HG03196 (cell line): ENCODE results near the gene UROC1.

Source experiments
- ATAC-seq: cut with Tn5 transposase; IDR thresholded peaks from one replicate; pipeline ENCODE4 v1.9.1; 2021; ENCODE audit not compliant: unreplicated experiment

UROC1 gene

DNA sequence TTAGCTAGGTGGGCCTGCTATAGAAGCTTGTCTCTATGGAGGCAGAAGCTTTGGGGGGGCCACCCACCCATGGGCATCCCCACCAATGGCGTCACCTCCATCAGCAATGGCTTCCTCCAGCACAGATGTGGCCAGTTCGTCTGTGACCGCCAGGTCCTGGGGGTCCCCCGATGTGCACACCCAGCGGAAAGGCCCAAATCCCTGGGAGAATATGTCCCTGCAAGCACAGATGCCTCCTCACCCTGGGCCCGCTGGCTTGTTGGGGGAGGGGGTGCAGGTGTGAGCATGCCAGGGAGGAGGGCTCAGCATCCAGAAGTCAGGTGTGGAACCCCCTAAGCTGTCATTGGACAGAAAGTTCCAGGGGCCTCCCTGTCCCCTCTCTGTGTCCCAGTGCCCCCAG, 19.6 kb downstream of the UROC1 start:
- ATAC-seq = no peak

DNA sequence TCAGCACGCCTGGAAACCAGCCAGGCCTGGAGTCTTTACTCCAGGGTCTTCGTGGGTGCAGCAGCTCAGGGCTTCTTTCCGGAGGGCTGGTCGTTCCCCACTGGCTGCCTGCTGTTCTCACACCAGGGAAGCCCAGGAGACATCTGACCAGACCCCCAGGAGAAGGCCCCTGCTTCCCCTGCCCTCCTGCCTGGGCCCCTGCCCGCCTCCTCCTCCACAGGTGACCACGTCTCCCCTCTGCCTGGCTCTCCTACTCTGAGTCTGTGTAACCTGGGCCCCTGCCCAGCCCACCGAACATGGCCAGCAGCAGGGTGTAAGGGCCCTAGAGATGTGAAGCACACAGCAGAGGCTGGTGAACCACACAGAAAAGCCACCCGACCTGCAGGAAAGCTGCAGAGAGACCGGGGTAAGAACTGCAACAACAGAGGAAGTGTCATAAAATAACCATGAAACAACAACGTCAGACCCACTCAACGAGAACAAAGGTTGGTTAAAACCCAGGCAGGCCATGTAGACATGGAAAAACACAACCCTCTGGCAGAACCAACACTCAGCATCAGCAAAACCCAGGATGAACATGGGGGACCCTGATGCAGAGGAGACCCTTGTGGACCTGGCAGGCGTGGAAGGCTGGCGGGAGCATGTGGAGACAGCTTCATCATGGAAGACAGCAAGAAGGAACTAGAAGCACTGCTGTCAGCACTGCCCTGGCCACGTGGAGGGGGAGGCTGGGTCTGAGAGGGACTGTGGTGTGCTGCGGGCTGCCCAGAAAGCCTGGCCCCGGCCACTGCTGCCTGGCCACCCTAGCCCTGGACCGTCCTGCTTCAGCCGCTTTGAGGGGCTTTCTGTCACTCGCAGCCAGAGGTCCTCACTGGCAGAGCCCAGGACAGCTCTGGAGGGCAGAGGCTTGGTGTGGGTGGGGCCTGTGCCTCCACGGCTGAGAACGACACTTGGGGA, 20.4 kb downstream of the UROC1 start:
- no peak for ATAC-seq

DNA sequence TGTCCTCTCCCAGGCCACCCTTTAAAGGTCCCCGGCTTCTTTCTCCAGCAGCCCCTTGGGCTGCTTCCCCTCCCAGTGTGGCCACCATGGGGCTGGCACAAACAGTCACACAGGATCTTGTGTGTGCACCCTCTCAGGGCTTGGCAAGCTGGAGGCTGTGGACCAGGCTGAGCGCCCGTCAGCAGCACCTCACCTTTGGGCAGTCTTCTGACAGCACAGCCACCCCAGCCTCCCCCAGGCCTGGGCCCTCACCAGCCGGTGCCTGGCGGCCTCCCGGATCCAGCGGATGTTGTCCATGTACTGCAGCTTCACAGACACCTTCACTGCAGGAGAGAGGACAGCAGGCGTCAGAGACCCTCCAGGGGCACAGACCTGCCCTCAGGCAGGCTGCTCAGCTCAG, 21.8 kb downstream of the UROC1 start:
- ATAC-seq = no peak

DNA sequence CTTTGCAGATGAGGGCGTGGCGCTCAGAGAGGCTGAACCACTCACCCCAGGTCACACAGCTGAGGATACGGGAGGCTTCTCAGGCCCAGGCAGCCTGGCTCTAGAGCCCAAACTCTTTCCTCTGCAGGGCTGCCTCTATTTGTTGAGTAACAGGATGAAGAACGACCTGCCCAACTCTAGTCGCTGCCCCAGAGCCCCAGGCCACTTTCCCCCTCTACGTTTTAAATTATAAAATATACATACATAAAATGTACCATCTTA, 22.7 kb downstream of the UROC1 start:
- no peak for ATAC-seq

DNA sequence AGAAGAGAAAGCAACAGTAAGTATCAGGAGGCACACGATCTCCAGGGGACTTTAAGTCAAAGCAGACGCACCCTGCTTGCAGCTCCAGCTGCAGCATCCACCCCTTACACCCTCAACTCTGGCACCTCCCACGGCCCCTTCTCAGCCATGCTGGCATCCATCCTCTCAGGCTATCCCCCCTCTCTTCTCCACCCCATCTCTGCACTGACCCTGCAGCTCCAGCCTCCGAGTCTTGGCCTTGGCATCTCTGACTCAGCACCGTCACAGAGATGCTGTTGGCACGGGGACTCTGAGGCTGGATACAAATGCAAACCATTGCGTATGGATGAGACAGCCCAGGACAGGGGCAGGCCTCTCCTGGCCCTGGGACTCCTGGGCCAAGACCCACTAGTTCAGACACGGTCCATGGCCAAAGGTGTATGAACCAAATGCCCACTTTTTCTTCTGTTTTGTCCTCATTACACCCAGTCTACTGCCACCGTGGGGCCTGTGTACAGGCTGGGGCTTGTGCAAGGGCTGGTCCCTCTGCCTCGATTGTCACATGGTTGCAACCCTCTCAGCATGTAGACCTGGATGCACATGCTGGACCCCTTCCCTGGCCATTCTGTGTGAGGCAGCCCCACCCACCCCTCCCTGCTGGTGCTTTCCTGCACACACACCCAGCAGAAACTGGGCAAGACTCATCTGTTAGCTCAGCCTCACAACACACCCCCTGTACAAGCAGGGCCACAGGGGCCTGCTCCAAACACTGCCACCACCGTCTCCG, 23.2 kb downstream of the UROC1 start:
- ATAC-seq = no peak

DNA sequence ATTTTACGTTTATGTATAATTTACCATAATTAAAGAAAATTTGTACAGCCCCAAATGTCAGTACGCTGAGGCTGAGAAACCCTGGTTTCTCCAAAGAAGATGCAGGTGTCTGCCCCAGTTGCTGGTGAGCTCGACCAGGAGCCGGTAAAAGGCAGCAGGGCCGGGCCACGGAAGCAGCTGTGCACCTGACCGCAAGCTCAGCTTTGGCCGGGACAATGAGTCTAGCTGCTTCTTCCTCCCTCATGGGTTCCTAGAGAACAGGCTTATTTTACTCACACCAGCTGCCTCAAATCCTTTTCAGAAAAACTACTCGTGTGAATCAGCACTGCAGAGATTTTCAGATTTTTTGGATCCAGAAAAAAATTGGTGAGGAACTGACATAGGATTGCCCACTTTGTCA, 23.8 kb downstream of the UROC1 start:
- no peak for ATAC-seq

DNA sequence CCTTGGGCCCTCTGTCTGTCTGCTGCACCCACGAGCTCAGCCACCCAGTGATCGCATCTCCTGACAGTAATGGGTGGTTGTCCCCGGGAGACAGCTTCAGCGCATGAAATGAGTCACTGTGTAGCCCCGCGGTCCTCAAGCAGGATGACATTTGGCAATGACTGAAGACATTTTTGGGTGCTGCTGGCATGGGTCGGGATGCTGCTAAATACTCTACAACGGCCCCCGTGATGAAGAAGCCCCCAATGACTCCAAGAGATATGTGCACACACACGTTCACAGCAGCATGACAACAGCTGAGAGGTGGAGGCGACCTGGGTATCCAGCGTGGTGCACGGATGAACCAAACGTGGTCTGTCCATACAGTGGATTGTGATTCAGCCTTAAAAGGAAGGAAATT, 24.5 kb downstream of the UROC1 start:
- ATAC-seq = no peak

DNA sequence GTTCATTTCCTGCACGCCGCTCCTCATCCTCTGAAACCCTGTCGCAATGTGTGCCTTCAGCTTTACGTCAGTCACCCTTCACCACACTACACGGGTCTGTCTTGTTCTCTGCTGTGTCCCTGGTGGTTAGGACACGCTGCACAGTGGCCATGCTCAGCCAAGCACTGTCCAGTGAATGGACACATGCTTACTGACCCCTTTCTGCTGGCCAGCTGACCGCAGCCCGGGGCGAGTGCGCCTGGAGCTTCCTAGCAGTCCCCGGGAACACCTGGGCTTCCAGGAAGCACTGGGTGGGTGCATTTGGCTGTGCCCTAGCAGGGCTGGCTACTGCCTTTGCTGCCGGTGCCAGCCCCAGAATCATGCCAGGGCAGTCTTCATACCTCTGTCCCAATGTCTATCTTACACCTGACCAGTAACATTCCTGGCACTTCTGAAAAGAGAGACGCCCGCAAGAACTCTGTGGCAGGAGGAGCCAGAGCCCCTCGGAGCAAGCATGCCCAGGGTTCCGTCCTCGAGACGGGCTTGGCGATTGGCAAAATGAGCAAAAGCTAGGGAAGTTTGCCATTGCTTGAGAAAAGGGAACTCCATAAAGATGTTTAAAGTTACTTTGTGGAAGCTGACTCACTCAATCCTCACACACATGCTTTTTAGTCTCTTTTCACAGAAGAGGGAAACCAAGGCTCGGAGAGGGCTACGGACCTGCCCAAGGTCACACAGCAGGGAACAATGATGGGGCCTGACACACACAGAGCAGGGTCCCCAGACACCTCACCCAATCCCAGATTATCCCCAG, 26.2 kb downstream of the UROC1 start:
- ATAC-seq = no peak

DNA sequence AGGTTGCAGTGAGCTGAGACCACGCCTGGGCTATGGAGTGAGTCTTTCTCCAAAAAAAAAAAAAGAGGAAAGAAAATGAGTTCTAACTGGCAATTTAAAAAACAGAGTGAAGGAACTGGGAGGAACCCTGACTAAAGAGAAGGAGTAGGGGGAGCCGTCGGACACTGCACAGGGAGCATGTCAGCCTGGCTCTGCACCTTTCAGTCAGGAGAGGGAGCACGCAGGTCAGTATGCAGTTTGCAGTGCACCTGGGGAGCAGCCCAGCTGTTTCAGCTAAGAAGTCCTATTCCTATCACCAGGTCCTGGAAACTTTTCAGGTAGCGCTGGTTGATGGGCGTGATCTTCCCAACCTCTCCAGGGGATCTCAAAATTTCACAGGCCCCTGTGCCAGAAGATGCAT, 27.0 kb downstream of the UROC1 start:
- ATAC-seq = no peak

DNA sequence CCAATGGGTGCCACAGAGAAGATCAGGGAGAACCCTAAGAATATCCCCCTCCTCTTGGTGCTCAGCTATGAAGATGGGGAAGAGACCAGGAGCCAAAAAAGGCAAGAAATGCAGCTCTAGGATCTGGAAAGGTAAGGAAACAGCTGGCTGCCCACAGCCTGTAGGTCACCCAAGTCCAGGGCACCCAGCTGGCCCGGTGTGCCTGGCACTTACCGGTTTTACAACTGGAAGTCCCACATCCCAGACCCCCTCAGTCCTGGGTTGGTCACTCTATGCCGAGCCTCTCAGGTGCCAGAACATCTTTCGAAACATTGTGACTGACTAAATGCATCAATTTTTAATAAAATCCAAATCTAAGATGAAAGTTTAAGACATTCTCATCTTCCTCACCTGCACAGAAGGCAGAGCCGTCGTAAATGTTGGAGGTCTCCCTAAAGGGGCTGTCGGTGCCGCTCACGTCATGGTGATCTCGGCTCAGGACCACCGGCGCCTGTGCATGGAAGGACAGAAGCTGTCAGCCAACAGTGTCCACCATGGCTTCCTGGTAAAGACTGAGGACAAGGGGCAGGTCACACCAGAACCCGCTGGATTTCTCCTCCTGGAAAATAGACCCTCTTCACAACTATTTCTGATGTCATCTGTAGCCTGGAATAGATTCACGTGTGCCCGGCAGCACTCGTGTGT, 28.5 kb downstream of the UROC1 start:
- no peak for ATAC-seq

DNA sequence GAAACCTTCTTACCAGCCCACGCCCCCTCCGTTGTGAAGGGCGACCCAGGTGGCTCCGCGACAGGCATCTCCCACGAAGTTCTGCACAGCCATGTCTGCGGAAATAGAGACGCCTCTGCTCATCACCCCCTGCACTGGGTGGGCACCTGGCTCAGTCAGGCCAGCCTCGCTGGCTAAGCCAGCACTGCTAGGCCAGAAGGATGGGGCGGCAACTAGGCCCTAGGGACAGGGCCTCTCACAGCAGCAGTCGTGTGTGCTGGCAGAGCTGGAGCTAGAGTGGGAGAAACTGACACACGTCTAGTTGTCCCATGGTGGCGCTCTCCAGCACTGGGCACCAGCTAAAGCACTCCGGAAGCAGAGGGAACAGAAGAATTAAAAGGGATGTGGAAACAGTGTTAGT, 29.4 kb downstream of the UROC1 start:
- ATAC-seq = no peak

DNA sequence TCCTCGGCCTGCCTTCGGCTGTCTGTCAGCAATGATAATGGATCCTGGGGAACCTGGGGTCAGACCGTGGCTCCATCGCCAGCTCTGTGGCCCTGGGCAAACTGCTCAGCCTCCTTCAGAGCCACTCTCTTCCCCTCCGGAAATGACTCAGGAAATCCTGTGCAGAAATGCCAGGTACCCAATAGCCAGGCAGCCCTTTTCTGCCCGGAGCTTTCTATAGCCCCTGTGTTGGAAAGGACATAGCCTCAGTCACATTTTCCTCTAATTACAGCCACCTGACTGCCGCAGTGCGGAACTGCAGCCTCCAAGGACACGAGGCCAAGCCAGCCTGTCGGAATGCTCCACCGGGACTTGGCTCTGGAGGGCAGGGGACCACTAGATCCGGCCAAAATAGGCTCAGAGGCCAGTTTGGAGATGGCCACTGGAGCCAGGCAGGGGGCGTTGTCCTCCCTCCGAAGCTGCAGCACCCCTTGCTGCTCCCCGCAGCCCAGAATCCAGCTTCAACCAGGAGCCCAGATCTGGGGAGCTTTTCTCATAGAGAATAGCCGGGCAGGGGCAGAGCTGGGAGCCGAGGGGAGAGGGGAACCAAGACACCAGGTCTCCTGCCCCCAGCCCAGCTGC, 30.3 kb downstream of the UROC1 start:
- no peak for ATAC-seq

DNA sequence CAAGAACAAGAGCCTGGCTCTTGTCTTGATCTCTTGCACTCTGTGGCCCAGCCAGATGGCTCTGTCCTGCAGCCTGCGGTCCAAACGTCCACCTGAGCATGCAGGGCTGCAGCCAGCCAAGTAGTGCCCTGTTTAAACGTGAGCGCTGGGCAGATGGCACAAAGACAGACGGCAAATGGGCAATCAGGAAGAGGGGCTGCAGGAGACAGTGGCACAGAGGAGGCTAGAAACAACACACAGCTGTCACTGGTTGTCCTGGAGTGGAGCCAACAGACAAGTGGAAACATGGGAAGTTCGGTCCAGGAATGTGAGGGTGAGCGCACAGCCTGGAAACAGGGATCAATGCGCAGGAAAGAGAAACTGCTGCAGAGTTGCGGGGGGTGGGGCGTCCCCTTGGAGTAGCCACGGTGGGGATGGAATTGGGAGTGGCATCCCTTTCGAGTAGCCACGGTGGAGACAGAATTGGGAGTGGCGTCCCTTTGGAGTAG, 31.2 kb downstream of the UROC1 start:
- no peak for ATAC-seq

DNA sequence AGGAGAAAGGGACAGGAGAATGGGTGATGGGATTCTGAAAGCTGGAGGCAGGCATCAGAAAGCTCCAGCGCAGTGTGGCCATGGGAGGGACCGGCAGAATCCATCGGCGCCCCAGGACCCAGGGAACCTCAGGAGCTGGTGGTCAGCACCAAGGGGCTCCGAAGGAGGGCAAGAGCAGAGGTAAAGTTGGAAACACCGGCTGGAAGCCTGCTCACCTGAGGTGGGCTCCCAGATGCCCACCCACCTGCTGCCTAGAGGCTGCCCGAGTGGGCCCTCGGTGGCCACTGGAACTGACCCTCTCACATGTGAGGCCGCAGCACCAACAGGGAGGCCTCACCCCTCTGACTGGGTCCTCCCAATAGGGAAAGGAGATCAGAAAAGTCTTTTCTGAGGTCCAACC, 31.6 kb downstream of the UROC1 start:
- ATAC-seq = no peak

DNA sequence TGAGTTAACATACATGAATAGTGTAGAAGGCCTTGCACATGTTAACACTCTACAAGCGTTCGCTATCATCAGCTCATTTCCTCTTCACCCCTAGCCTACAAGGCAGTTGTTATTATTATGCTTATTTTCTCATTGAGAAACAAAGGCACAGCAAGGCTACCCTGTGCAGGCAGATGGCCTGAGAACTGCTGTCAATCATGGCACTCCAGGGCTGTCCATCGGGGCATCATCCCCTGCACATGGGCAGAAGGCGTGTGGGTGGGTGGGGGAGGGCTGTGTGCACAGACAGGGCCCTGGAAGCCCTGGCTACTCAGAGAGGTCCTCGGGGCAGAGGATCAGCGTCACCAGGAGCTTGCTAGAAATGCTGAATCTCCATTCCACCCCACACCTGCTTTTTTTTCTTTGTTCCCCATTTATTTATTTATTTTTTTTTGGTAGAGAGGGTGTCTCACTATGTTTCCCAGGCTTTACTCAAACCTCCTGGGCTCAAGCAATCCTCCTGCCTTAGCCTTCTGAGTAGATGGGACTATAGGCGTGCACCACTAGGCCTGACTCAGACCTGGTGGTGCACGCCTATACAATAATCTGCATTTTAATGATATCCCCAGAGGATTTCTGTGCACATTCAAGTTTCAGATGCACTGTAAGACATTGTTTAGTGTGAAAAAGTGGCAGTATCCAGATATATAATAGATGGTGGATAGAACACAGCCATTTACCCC, 32.2 kb downstream of the UROC1 start:
- ATAC-seq = no peak

DNA sequence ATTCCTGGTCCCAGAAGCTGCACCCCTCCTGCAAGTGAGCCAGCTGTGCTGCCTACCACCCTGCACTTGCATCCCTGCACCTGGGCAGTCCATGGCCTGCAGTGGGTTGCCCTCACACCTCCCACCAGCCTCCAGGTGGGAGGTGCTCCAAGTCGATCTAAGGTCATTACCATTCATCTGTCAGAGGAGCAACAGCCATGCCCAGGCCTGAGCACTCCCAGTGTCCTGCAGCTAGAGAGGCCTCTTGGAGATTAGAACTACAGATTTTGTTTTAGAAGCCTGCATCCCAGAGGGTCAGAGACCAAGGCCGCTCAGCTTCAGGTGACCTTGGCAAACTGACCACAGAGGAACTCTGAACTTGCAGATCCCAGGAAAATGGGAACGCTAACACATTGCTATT, 32.9 kb downstream of the UROC1 start:
- ATAC-seq = no peak

DNA sequence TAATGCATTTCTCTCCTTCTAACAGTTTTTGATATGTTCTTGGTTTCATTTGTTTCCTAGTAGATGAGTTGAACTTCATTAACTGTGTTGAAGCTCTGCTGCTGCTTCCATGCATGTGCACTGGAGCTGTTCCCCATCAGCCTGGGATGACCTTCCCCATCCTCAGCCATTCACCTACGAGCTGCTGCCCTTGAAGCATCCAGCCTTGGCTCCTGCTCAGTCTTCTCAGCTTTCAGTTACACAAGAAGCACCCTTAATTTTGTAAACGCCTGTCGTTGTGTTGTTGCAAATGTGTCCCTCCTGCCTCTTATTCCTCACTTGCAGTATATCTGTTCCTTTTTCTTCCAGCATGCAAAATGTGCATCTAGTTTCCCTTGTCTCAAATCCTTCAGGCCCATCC, 33.4 kb downstream of the UROC1 start:
- no peak for ATAC-seq

DNA sequence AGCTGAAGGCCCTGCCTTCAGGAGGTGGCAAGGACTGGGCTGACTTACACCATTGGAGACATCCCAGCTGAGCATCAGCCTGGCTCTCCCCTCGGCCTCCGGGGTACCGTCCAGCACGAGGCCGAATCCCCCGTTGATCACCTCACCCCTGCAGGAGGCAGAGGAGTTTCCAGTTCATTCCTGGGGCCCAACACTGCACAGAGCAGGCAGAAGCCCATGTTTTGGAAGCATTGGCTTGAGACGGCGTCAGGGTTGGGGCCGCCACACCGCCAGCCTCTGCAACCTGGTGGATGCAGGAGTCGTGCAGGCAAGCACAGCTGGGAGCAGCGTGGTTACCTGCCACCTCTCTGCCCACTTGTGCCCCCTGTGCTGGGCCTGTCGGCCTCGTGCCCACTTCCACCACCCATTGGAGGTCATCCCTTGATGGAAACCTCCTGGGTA, 34.2 kb downstream of the UROC1 start:
- no peak for ATAC-seq

DNA sequence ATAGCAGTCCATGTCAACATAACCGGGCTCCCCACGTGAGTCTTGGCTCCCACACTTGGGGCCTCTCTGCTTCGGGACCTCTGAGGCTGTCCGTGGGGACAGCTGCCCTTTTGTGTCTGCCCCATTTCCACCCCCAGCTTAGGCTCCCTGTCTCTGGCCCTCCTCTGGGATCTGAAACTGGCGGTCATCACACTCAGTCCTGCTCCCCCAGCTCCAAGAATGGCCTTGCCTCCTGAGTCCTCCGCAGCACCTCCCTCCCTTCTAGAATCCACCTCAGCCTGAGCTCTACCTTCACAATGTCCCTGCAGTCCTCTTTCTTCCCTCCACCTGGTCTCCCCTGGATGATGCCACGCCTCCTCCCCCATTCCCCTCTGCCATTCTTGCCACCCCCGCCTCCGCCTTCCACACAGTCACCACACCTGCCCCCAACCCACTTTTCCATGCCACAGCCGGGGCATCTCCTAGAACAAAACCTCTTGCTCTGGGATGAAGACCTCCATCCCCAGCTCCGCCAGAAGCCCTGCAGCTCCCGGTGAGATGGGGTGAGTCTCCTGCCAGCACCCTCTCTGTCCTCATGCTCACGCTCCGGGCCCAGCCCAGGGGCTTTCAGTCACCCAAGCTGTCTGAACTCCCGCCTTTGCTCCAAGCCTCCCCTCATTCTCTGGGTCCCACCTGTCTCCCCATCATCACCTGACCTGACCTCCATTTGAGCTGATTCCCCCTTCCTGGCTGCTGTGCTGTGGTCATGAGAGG, 34.9 kb downstream of the UROC1 start:
- no peak for ATAC-seq
